ENCODE results near the gene RXRG.

DNA sequence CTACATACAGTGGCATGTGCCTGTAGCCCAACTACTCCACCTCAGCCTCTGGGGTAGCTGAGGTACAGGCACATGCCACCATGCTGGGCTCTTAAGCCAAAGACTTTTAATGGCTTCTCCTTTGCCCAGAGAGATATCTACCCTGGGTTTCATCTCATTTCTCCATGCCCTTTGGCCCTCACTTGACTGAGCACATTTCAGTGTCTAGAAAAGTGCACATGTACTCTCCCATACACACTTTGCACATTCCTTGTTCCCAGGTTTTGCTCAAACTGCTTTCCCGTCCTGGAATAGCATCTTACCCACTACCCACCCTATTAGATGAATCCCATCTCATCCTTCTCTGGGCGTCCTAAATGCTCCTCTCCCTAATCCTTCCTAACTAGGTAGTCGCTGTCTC lies 10.2 kb upstream of the RXRG start:
- TF ChIP-seq EZH2 (IDR thresholded peaks at IDR 0.05; ENCODE audit: low read length, unreplicated experiment): no peak
- TF ChIP-seq, protein P1, sequence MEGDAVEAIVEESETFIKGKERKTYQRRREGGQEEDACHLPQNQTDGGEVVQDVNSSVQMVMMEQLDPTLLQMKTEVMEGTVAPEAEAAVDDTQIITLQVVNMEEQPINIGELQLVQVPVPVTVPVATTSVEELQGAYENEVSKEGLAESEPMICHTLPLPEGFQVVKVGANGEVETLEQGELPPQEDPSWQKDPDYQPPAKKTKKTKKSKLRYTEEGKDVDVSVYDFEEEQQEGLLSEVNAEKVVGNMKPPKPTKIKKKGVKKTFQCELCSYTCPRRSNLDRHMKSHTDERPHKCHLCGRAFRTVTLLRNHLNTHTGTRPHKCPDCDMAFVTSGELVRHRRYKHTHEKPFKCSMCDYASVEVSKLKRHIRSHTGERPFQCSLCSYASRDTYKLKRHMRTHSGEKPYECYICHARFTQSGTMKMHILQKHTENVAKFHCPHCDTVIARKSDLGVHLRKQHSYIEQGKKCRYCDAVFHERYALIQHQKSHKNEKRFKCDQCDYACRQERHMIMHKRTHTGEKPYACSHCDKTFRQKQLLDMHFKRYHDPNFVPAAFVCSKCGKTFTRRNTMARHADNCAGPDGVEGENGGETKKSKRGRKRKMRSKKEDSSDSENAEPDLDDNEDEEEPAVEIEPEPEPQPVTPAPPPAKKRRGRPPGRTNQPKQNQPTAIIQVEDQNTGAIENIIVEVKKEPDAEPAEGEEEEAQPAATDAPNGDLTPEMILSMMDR (conservative IDR thresholded peaks at IDR 0.05; ENCODE audit: low read depth, low read length): no peak
- no peak for TF ChIP-seq EZH2phosphoT487 (IDR thresholded peaks at IDR 0.05; ENCODE audit: borderline replicate concordance, low read length)
